Smooth muscle cell (in vitro differentiated cells): Measurements from ENCODE around the gene PEX11B. TPM values are rescaled to one million over a fixed set of nuclear protein-coding genes. Genes with fewer than 3 reads are reported as not detected.
A peak's percentile ranks its signal among the peaks of the same experiment; 100 is the strongest.

Experiments
- DNase-seq: peaks from one replicate; lab custom pipeline; 2025; ENCODE audit not compliant: unreplicated experiment; lab: John Stamatoyannopoulos, UW
- H2AFZ ChIP-seq: fragments of 200-600 bp; sonication (generic); 2 replicates; pipeline ENCODE4 v1.6.0; 2016; ENCODE audit warnings: antibody characterized with exemption, low read depth, mild to moderate bottlenecking
- H3F3A ChIP-seq: fragments of 200-600 bp; sonication (generic); 2 replicates; pipeline ENCODE4 v1.6.0; 2017; ENCODE audit warnings: antibody characterized with exemption, low read depth
- H3K27ac ChIP-seq: fragments of 200-600 bp; sonication (generic); 2 replicates; pipeline ENCODE4 v1.5.1; 2016; ENCODE audit warnings: low read depth, mild to moderate bottlenecking
- H3K27me3 ChIP-seq: fragments of 200-600 bp; sonication (generic); 2 replicates; pipeline ENCODE4 v1.6.1; 2016; ENCODE audit warnings: low read depth, mild to moderate bottlenecking
- H3K36me3 ChIP-seq: fragments of 200-600 bp; sonication (generic); 2 replicates; pipeline ENCODE4 v1.5.1; 2016; ENCODE audit warnings: low read depth
- H3K4me1 ChIP-seq: fragments of 200-600 bp; sonication (generic); 2 replicates; pipeline ENCODE4 v1.5.1; 2016; ENCODE audit warnings: low read depth
- H3K4me2 ChIP-seq: fragments of 200-600 bp; sonication (generic); 2 replicates; pipeline ENCODE4 v1.6.0; 2016; ENCODE audit warnings: mild to moderate bottlenecking
- H3K4me3 ChIP-seq: fragments of 200-600 bp; sonication (generic); 2 replicates; pipeline ENCODE4 v1.5.1; 2016; ENCODE audit warnings: mild to moderate bottlenecking
- H3K79me2 ChIP-seq: fragments of 200-600 bp; sonication (generic); 2 replicates; pipeline ENCODE4 v1.6.0; 2016; ENCODE audit warnings: low read depth, mild to moderate bottlenecking
- H3K9ac ChIP-seq: fragments of 200-600 bp; sonication (generic); 2 replicates; pipeline ENCODE4 v1.6.0; 2016; ENCODE audit warnings: low read depth
- H3K9me3 ChIP-seq: fragments of 200-600 bp; sonication (generic); replicated peaks from 2 replicates; pipeline ENCODE4 v1.5.1; 2016; ENCODE audit warnings: low read depth
- H4K20me1 ChIP-seq: fragments of 200-600 bp; sonication (generic); 2 replicates; pipeline ENCODE4 v1.6.0; 2016; ENCODE audit warnings: low read depth
- WGBS: methylation state at CpG from one replicate; pipeline ENCODE4 v1.1.7; 2016; ENCODE audit warnings: low lambda C conversion rate; 5-methylcytosine and 5-hydroxymethylcytosine counted together
- polyA plus RNA-seq: library from polyadenylated mRNA; unstranded; fragments of >200 nt; fragmentation: Nextera tagmentation; extraction: Ambion mirVana; gene quantifications from 2 replicates; pipeline ENCODE4 v1.2.1, GENCODE V29; 2016
- total RNA-seq: library from RNA; depleted of rRNA; stranded (reverse); fragments of >200 nt; gene quantifications from 2 replicates; pipeline ENCODE4 v1.2.3, GENCODE V29; 2014
- TF ChIP-seq, protein P1 (sequence below): fragments of 200-600 bp; sonication (generic); IDR thresholded peaks from 2 replicates; pipeline ENCODE4 v1.5.1; 2017; ENCODE audit warnings: borderline replicate concordance, mild to moderate bottlenecking, antibody characterized with exemption; ENCODE audit not compliant: insufficient read depth, poor library complexity, severe bottlenecking

Gene PEX11B
- total and polyA plus RNA-seq, 2 experiments from 2014 or later: 22.8 to 28.5 TPM

DNA sequence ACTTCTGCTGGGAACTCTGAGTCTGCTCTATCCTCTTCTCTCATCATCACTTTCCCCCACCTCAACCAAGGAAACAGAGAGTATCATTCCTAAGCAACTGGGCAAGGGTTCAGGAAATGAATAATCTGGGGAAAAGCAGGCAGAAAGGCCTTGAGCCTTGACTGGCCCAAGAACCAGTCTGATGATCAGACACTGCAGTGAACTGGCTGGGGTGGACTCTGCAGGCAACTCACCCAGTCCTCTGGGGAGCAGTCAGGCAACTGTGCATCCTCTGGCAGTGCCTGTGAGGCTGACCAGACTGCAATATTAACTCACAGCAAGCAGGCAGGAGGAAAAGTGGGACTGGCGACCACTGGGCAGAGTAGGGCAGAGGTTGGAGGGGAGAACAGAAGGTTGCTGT lies 33.8 kb downstream of the PEX11B start:
- Histone ChIP-seq H3K27ac (no peak overlapping the region), H3K4me3 (no peak overlapping the region)

DNA sequence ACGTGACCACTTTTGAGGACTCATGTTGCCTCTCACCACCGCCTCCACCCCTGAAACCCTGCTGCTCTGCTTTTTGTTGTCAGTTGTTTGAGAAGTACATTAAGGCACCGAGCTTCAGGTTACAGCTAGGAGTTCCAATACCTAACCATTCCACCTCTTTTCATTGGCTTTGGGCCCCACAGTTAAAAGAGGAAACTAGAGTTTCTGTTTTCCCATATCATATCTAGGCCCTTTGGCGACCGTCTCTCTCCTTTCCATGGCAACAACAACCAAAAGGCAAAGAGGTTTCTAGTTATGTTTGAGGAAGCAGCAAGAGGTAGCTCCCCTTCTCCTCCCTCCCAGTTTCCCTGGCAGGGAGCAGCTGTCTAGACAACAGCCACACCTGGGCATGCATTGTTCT lies 38.7 kb downstream of the PEX11B start:
- Histone ChIP-seq H3K9ac (no peak overlapping the region), H3K4me2 (no peak overlapping the region), H2AFZ (no peak overlapping the region), H3K27ac (peak overlapping the region; percentile 70), H3K4me1 (peaks cover 8% of the 10 kb centered on the region), H3K36me3 (no peaks in the 10 kb centered on the region), H4K20me1 (no peaks in the 10 kb centered on the region), H3K4me3 (no peak overlapping the region), H3F3A (no peaks in the 10 kb centered on the region), H3K79me2 (no peaks in the 10 kb centered on the region), H3K27me3 (peaks cover 16% of the 10 kb centered on the region), H3K9me3 (no peaks in the 10 kb centered on the region)
- DNase-seq: no peak
- WGBS: 61% methylated on average over 5 of the region's 5 CpGs
- TF ChIP-seq, protein P1, sequence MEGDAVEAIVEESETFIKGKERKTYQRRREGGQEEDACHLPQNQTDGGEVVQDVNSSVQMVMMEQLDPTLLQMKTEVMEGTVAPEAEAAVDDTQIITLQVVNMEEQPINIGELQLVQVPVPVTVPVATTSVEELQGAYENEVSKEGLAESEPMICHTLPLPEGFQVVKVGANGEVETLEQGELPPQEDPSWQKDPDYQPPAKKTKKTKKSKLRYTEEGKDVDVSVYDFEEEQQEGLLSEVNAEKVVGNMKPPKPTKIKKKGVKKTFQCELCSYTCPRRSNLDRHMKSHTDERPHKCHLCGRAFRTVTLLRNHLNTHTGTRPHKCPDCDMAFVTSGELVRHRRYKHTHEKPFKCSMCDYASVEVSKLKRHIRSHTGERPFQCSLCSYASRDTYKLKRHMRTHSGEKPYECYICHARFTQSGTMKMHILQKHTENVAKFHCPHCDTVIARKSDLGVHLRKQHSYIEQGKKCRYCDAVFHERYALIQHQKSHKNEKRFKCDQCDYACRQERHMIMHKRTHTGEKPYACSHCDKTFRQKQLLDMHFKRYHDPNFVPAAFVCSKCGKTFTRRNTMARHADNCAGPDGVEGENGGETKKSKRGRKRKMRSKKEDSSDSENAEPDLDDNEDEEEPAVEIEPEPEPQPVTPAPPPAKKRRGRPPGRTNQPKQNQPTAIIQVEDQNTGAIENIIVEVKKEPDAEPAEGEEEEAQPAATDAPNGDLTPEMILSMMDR: no peak

More for the DNA sequence above, 33.8 kb downstream of the PEX11B start:
- Histone ChIP-seq H3K4me1 (peaks cover 6% of the 10 kb centered on the region), H4K20me1 (no peaks in the 10 kb centered on the region), H3K9ac (no peak overlapping the region), H3K36me3 (no peaks in the 10 kb centered on the region), H3F3A (no peaks in the 10 kb centered on the region), H3K9me3 (no peaks in the 10 kb centered on the region), H3K79me2 (no peaks in the 10 kb centered on the region), H3K4me2 (no peak overlapping the region), H3K27me3 (peaks cover 21% of the 10 kb centered on the region), H2AFZ (no peak overlapping the region)
- TF ChIP-seq, protein P1: no peak
- 71% methylated on average over 1 of the region's 1 CpG for WGBS
- no peak for DNase-seq

DNA sequence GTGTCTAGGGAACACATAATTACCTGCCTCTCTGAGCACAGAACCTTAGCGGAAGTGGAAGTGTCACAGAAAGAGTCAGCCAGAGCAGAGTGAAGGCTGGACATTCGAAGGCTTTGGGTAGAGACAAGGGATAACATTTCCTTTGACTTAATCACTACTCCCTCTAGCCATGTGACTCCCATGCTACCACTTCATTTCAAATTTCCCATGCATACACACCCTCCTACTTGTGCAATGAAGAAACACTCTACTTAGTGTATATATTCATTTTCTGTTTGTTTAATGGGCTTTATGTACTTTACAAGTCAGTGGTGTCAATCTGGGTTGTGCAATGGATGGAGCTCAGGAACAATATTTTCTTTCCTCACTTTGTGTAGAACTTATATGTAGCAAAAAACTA lies 39.8 kb downstream of the PEX11B start:
- Histone ChIP-seq H3K4me3 (no peak overlapping the region), H3F3A (no peaks in the 10 kb centered on the region), H3K27me3 (peaks cover 6% of the 10 kb centered on the region), H3K36me3 (no peaks in the 10 kb centered on the region), H3K27ac (peak overlapping the region; percentile 70), H3K79me2 (no peaks in the 10 kb centered on the region), H3K9me3 (no peaks in the 10 kb centered on the region), H3K9ac (no peak overlapping the region), H4K20me1 (no peaks in the 10 kb centered on the region), H3K4me2 (no peak overlapping the region), H2AFZ (no peak overlapping the region), H3K4me1 (peaks cover 8% of the 10 kb centered on the region)
- TF ChIP-seq, protein P1: no peak
- WGBS: 70% methylated on average over 2 of the region's 2 CpGs
- no peak for DNase-seq

DNA sequence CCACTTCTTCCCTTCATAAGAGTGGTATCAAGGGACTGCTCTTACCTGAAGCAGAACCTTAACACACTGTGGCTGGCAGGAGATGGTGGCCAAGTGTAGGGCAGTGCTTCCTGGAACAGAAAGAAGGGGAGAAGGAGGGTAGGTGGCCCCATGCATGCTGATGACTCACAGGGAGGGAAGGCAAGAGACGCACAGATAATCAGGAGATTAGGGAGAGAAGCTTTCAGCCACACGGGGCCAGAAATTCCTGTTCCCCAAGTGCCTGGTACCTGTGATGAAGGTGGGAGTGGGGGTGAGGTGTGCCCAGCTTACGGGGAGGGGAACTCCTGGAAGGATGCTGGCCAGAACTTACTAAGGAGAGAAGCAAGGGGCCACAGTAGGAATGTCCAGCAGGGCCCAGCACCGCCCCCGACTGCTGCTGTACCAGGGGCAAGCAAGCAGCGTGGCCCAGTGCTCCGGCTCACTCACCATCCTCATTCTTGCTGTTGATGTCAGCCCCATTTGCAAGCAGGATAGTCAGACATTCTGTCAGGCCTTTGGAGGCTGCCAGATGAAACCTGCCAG lies 40.5 kb downstream of the PEX11B start:
- H3K4me3 ChIP-seq: no peak overlapping the region
- 61% methylated on average over 7 of the region's 7 CpGs for WGBS
- H3F3A ChIP-seq: no peaks in the 10 kb centered on the region
- no peak for DNase-seq
- TF ChIP-seq, protein P1: no peak
- no peaks in the 10 kb centered on the region for H3K27me3 ChIP-seq
- H4K20me1 ChIP-seq: no peaks in the 10 kb centered on the region
- no peaks in the 10 kb centered on the region for H3K36me3 ChIP-seq
- H3K4me2 ChIP-seq: no peak overlapping the region
- H3K79me2 ChIP-seq: no peaks in the 10 kb centered on the region
- H3K9me3 ChIP-seq: no peaks in the 10 kb centered on the region
- peak overlapping the region; percentile 52 for H3K27ac ChIP-seq
- H3K9ac ChIP-seq: no peak overlapping the region
- H3K4me1 ChIP-seq: peaks cover 8% of the 10 kb centered on the region
- H2AFZ ChIP-seq: no peak overlapping the region
